Ovary (tissue), 9 donors: ENCODE measurements around the gene SESN1. TPM values are rescaled to one million over a fixed set of nuclear protein-coding genes. Genes with fewer than 3 reads are reported as not detected.

Experiments used
- DNase-seq, 5 donors: peaks; one replicate each; pipeline ENCODE4 v3.0.0-alpha.2; 2019 to 2020
- H3K27ac ChIP-seq, 2 donors: fragments of 200-600 bp; one replicate each; pipeline versions ENCODE4 v1.5.1 to v1.8.0; 2019 to 2022
- H3K27me3 ChIP-seq: fragments of 200-600 bp; one replicate; pipeline ENCODE4 v1.8.0; 2022
- H3K36me3 ChIP-seq: fragments of 200-600 bp; sonication (generic); one replicate; pipeline ENCODE4 v1.5.1; 2019
- H3K4me1 ChIP-seq: one replicate; pipeline ENCODE4 v1.8.1; 2013; ENCODE audit warnings: mild to moderate bottlenecking, moderate library complexity; ENCODE audit not compliant: insufficient read depth
- H3K4me3 ChIP-seq: fragments of 200-600 bp; sonication (generic); one replicate; pipeline ENCODE4 v1.5.1; 2017
- H3K9me3 ChIP-seq, 2 donors: fragments of 200-600 bp in 1 of 2; sonication (generic) in 1 of 2; one replicate each; pipeline versions ENCODE4 v1.5.1 to v1.8.1; 2013 to 2019; ENCODE audit warnings: mild to moderate bottlenecking in 1 of 2, moderate library complexity in 1 of 2
- CTCF ChIP-seq, 3 donors: fragments of 450-650 bp in 2 of 3; fragments of 200-600 bp in 1 of 3; IDR thresholded peaks; one replicate each; pipeline versions ENCODE4 v1.5.1 to v1.8.0; 2016 to 2022; ENCODE audit warnings: antibody characterized with exemption in 3 of 3, mild to moderate bottlenecking in 1 of 3
- EP300 ChIP-seq: sonication (generic); formaldehyde crosslinking; IDR thresholded peaks from one replicate; pipeline ENCODE4 v1.6.1; 2017; ENCODE audit warnings: antibody characterized with exemption
- POLR2A ChIP-seq: fragments of 450-650 bp; IDR thresholded peaks from one replicate; pipeline ENCODE4 v1.6.1; 2017; ENCODE audit warnings: antibody characterized with exemption, mild to moderate bottlenecking, moderate library complexity
- WGBS, 3 donors: extraction: QIAGEN DNeasy Blood & Tissue Kit in 1 of 3; methylation state at CpG; one replicate each; pipeline versions ENCODE4 v1.1.5 to v1.1.7; 2013 to 2017; 5-methylcytosine and 5-hydroxymethylcytosine counted together
- intact Hi-C, 4 donors: fragments of 100-400 bp; cut with DNase I; formaldehyde crosslinking; loops; one replicate each; pipeline versions ENCODE4 v1.11.0 to v1.15.1; 2022 to 2023
- polyA plus RNA-seq, 2 donors: library from polyadenylated mRNA; stranded (reverse); fragments of 200-250 nt in 1 of 2; fragments of 350-450 nt in 1 of 2; fragmentation: Illumina TruSeq in 1 of 2; extraction: RNeasy Lipid Tissue Mini Kit (QIAGEN cat#74804) in 1 of 2; gene quantifications; one replicate each; pipeline ENCODE4 v1.2.3, GENCODE V29; 2013 to 2014
- total RNA-seq, 7 donors: library from RNA; depleted of rRNA in 2 of 7; stranded (reverse); fragments of >200 nt in 2 of 7; fragmentation: NEBNext Ultra II Directional in 3 of 7; extraction: Animal tissue kit (Norgen Biotek cat#: 25700) in 3 of 7; gene quantifications; one replicate each; pipeline versions ENCODE4 v1.1.0 to v1.2.4, GENCODE V29; 2016 to 2023
- donor health status: DM: no; HTN: no; CAD: no; lungs with moderate emphysema.
- donor health status: DM: no; HTN: no; CAD: no.
- donor health status: Bipolar disorder and iron deficiency.
- donor health status: DM: yes; HTN: yes; CAD: no.
- donor health status: DM: no; HTN: no; CAD: no.
- donor health status: DM: yes; HTN: yes; CAD: no.

Gene SESN1
- total and polyA plus RNA-seq, 9 donors: 36.5 to 97.2 (median 65.4) TPM

DNA sequence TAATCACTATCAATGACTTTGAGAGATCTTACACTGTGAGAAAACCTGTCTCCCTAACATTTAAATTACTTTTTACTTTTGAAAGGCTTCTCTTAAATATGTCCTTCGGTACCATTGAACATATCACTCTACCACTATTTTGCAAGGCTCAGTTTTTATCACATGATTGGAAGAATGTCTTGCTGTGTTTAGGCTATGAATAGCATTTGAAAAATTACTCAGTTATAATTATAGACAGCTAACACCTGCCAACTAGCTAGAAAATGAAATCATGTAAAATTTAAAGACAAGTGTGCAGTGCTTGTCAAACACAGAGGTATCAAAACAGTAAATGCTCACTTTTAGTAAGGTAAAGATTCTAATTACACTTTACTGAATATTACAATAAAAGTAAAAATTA lies 11.0 kb downstream of the SESN1 start:
- intact Hi-C loops: no loop called here
- Histone ChIP-seq H3K36me3 (no peaks in the 10 kb centered on the region), H3K4me1 (peaks cover 4% of the 10 kb centered on the region), H3K4me3 (no peak overlapping the region), H3K27ac (no peak overlapping the region), H3K9me3 (no peaks in the 10 kb centered on the region), H3K27me3 (no peaks in the 10 kb centered on the region)
- TF ChIP-seq CTCF (IDR thresholded peaks at IDR 0.05) (no peak), EP300 (no peak), POLR2A (no peak)
- 87 to 94% (median 91%) methylated on average over 1 of the region's 1 CpG for WGBS, 3 donors
- no peak for DNase-seq

DNA sequence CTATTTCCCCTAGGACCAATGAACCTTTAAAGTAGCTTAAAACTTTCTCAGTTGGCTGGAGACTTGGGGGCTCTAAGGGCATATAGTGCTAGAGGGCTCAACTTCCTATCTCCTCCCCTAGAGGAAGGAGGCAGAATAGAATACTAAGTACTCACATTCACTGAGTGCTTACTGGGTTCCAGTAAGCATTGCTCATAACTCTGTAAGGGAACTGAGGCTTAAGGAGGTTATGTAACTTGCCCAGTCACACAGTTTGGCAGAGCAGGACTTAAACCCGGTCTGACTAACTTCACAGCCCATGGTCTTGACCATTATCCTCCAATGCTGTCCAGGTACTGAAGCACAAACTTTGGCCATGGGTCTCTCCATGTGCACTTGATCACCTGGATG lies 12.5 kb downstream of the SESN1 start:
- Histone ChIP-seq H3K27ac (peak overlapping the region in 1 of 2 donors; percentile 11), H3K36me3 (no peaks in the 10 kb centered on the region), H3K4me1 (peaks cover 4% of the 10 kb centered on the region), H3K9me3 (no peaks in the 10 kb centered on the region), H3K4me3 (no peak overlapping the region), H3K27me3 (no peaks in the 10 kb centered on the region)
- TF ChIP-seq CTCF (IDR thresholded peaks at IDR 0.05) (no peak), EP300 (no peak), POLR2A (no peak)
- intact Hi-C loops: no loop called here
- 85 to 96% (median 90%) methylated on average over 1 of the region's 1 CpG for WGBS, 3 donors
- DNase-seq: no peak

- 62 to 74% (median 73%) methylated on average over 4 of the region's 4 CpGs for WGBS, 3 donors
- peaks cover 4% of the 10 kb centered on the region for H3K4me1 ChIP-seq
- no peak for DNase-seq
- intact Hi-C loops: no loop called here
- TF ChIP-seq EP300 (no peak), CTCF (IDR thresholded peaks at IDR 0.05) (no peak), POLR2A (no peak)
- H3K27ac ChIP-seq: peak overlapping the region in 1 of 2 donors; percentile 11
- H3K36me3 ChIP-seq: no peaks in the 10 kb centered on the region
- no peak overlapping the region for H3K4me3 ChIP-seq
- no peaks in the 10 kb centered on the region for H3K9me3 ChIP-seq
- H3K27me3 ChIP-seq: no peaks in the 10 kb centered on the region
These were observed 13.0 kb downstream of the SESN1 start for GRCh38 chr6:109081516-109082187.

DNA sequence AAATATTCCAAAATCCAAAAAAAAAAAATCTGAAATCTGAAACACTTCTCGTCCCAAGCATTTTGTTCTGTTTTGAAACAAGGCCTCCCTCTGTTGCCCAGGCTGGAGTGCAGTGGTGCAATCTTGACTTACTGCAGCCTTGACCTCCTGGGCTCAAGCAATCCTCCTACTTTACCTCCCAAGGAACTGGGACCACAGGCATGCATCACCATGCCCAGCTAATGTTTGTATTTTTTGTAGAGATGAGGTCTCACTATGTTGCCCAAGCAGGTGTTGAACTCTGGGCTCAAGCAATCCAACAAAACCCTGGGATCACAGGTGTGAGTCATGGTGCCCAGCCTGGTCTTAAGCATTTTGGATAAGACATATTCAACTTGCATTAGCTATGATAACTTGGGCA lies 13.6 kb downstream of the SESN1 start:
- Histone ChIP-seq H3K4me1 (peaks cover 4% of the 10 kb centered on the region), H3K4me3 (no peak overlapping the region), H3K9me3 (no peaks in the 10 kb centered on the region), H3K36me3 (no peaks in the 10 kb centered on the region), H3K27ac (peak overlapping the region in 1 of 2 donors; percentile 13), H3K27me3 (no peaks in the 10 kb centered on the region)
- DNase-seq: peak in 3 of 5 donors; percentile 43 to 71 (median 50)
- no peak for TF ChIP-seq CTCF (IDR thresholded peaks at IDR 0.05)
- no peak for TF ChIP-seq POLR2A
- TF ChIP-seq EP300: no peak
- intact Hi-C loops: no loop called here
- 14 to 38% (median 16%) methylated on average over 1 of the region's 1 CpG for WGBS, 3 donors
